GM18517 (cell line): Measurements from ENCODE around the gene PFDN1.

Source experiments
- ATAC-seq: cut with Tn5 transposase; IDR thresholded peaks from one replicate; pipeline ENCODE4 v1.9.1; 2021; ENCODE audit warnings: mild to moderate bottlenecking, moderate library complexity; ENCODE audit not compliant: unreplicated experiment

The PFDN1 gene

DNA sequence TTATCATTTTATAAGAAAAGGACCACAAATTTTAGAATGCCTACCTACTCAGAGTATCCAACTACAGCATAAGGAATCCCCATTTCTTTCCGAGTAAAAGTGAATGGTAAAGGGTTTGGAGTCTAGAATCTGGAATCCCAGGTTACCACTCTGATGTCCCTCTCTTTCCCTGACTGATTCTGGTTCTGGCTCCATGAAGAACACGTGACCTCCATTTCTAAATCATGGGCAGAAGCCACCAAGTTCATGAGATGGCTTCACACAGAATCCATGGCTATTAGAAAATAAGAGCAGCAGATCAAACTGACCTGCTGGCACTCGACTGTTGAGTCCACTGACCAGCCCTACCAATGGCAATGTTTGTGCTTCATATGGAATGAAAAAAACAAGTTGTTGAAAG is 40.7 kb downstream of the PFDN1 start:
- ATAC-seq = no peak

- no peak for ATAC-seq
These were observed 41.3 kb downstream of the PFDN1 start for GRCh38 chr5:140261403-140262171.

GRCh38 chr5:140260089-140260656 is 42.7 kb downstream of the PFDN1 start:
- ATAC-seq = no peak

DNA sequence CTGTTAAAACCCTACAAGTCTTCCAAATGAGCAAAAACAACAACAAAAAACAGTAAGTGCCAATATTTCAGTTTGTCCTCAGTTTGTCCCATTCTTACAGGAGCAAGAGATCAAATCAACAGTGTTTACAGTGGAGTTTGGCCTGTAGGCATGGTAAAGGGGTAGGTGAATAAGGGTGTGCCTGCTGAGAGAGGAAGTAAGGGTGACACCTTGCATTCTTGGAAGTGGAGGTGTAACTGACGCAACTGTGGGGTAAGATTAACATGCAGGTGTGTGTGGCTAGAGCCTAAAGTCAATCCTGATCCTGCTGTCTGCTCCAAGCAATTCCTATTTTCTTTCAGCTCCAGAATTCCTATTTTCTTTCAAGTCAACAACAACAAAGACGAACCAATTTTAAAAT is 43.4 kb downstream of the PFDN1 start:
- ATAC-seq = no peak

- ATAC-seq = no peak
These were observed 44.0 kb downstream of the PFDN1 start for GRCh38 chr5:140258873-140259272.

- ATAC-seq = no peak
These were observed 44.9 kb downstream of the PFDN1 start for GRCh38 chr5:140258016-140258415.

DNA sequence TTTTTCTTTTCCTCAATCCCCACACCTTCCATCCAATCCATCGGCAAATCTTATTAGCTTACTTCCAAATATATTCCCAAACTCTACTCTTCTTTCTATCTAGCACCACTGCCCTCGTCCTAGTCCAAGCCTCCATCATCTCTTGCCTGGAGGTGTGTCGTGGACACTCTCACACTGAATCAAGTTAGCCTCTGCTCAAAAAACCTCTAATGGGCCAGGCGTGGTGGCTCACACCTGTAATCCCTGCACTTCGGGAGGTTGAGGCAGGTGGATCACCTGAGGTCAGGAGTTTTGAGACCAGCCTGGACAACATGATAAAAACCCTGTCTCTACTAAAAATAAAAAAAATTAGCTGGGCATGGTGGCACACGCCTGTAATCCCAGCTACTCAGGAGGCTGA is 46.2 kb downstream of the PFDN1 start:
- no peak for ATAC-seq

DNA sequence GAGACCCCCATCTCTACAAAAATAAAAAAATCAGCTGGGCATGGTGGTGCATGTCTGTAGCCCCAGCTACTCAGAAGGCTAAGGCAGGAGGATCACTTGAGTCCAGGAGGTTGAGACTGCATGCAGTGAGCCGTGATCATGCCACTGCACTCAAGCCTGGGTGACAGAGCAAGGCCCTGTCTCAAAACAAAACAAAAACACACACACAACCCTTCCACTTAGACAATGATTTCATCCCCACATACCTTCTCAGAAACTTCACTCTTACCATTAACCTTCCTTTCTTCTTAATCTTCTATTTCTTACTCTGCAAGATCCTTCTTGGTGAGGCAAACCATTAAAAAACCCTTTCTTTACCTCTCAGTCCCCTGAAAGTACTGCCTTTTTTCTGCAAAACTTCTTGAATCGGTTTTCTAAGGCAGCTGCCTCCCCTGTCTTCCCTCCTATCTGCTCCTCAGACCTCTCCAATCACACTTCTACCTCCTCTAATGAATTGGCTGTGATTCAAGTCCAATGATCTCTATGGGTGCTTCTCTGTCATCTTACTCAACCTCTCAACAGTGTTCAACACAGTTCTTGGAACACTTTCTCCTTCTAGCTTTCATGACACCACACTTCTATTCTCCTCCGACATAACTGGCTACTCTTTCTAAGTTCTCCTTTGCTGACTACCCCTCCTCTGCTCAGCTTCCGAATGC is 47.3 kb downstream of the PFDN1 start:
- ATAC-seq = no peak

DNA sequence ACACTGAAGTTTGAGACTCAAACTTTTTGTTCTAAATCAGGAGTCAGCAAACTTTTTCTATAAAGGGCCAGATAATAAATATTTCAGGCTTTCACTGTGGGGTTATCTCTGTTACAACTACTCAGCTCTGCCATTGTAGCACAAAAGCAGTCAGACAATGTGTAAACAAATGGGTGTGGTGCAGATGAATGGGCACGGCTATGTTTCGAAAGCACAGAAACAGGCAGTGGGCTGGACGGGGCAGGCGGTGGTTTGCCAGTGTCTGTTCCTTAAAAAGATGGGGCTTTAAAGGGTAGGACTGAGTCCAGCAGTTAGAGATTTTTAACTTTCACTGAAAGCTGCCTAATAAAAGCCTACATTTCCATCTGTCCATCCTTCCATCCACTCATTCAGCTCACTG is 48.9 kb downstream of the PFDN1 start:
- no peak for ATAC-seq

DNA sequence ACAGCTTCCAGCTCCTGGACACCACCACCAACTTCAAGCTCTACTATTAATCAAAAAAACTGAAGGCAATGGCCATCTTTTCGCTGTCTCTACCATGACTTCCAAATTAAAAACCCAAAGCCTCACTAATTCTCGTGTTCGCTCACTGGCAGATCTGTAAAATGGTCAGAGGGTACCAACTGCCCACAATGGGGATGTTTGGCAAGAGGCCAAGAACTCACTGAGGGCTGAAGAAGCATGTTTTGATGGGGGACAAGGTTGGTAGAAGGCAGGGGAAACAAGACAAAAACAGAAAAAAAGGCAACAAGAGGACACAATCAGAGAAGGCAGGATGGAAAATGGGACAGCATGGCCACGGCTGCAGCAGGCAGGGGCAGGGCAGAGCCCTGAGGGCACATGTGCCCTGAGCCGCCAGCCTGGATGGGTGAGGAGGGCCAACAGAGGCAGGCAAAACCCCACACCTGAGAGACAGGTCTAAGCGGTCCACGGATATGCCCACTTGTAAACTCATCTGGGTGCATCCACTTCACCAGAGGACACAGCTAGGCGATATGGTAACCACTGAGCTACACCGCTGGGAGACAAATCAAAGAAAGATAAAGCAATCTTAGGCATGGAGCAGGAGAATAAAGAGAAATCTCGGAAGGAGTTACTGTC is 50.3 kb downstream of the PFDN1 start:
- ATAC-seq = no peak

DNA sequence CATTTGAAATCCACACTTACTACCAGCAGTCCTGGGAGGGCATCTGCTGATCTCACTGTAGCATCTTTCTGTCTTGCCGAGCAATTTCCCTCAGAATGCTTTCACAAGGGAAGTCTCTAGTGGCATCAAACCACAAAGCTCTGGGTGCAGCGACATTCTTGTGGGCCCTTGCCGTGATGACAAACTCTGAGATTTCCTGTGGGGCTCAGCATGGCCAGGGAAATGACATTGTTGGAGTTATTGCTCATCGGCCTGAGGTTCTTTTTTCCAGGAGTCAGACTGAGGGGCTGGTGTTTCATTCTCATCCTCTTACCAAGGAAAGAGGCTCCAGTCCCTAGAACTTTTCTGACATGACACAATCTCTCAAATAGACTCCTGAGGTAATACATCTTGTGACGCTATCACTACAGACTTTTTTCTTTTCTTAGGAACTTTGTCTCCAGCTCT is 51.4 kb downstream of the PFDN1 start:
- ATAC-seq = no peak

GRCh38 chr5:140250386-140250785 is 52.5 kb downstream of the PFDN1 start:
- ATAC-seq = no peak

DNA sequence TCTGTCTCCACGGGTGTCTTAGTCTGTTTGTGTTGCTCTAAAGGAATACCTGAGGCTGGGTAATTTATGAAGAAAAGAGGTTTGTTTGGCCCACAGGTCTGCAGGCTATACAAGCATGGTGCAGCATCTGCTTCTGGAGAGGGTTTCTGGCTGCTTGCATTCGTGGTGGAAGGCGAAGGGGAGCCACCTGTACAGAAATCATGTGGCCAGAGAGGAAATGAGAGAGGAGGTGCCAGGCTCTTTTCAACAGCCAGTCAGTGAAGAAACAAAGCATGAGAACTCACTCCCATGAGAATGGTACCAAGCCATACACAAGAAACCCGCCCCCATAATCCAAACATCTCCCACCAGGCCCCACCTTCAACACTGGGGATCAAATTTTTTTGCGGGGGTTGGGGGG is 53.4 kb downstream of the PFDN1 start:
- no peak for ATAC-seq

- no peak for ATAC-seq
These were observed 54.5 kb downstream of the PFDN1 start for GRCh38 chr5:140248414-140248813.

DNA sequence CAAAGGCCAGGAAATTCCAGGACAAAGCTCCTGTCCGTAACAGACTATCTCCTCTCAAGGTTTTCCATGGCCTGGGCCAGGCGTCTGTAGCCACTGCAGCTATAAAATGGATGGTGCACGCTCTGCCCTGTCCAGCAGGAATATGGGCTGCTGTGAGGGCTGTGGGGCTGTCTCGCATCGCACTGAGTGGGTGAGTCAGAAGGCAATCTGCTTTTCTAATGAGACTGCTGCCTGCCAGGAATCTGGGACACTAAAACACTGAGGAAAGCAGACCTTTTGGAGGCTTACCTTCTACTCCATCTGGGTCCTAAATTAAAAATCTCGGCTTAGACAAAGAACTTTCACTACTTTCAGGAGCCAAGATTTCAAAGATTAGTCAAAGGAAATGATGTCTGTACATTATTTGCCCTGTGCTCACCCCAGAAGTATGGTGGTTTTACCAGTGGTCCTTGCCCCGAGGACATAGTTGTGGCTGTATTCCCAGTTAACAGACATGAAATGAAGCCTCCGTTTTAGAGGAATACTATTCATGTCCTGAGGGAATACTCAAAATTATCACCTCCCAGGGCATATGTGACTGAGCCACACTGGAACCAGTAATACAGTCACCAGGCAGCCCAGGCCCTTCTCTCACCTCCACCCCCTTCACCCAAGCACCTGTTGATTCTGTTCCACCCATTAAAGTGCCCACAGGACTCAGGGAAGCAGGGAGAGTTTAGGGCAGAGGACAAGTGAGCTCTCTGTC is 56.4 kb downstream of the PFDN1 start:
- ATAC-seq = no peak

DNA sequence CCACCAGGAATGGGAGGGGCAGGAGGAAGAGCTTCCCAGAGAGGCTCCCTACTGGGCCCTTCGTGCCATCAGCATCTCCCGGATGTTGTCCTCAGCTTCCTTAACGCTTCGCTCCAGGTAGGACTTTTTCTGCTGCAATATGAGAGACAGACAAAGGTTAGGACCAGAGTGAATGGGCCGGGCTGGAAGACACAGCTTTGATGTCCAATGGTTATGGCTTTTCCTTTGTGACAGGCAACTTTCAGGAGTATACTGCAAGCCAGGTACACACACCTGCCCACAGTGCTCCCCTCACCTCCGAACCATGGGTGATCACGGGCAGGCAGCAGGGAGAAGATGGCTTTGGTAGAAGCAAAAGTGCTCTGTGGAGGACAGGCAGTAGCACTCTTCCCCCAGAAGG is 57.0 kb downstream of the PFDN1 start:
- no peak for ATAC-seq

GRCh38 chr5:140245341-140245740 is 57.6 kb downstream of the PFDN1 start:
- no peak for ATAC-seq

DNA sequence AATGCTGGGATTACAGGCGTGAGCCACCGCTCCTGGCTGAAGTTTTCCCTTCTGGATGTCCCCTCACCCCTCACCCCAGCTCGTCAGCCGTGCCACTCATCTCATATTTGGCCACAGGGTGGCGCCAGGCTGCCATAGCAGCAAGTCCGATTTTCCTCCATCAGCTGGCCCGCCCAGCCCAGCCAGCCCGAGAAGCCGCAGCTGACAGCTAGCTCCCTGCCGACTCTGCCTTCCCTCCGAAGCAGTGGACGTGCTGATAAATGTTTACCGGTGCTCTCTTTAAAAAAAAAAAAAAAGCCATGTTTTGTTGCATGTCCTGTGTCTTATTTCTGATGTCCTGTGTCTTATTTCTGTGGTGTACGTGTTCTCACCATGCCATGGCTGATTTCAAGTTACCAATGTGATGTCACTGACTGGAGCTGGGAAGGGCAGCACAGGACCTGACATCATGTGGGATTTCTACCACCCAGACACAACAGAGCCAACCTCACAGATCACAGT is 58.3 kb downstream of the PFDN1 start:
- ATAC-seq = no peak

- ATAC-seq = no peak
These were observed 59.1 kb downstream of the PFDN1 start for GRCh38 chr5:140243706-140244250.

GRCh38 chr5:140242890-140243585 is 59.9 kb downstream of the PFDN1 start:
- ATAC-seq = no peak
